GM10266 (cell line): ENCODE results near the gene BLTP3A.
"Not testable (repeated sequence)": the region's sequence is repeated elsewhere in the genome, so short reads cannot be mapped to it uniquely, and the experiment has no call there.

Source experiments
- DNase-seq: peaks from one replicate; pipeline ENCODE4 v3.0.0; 2012; ENCODE audit errors: extremely low spot score
- CTCF ChIP-seq: IDR thresholded peaks from 2 replicates; pipeline ENCODE4 v1.5.1; 2012; ENCODE audit warnings: mild to moderate bottlenecking, low read depth; ENCODE audit not compliant: control insufficient read depth, insufficient read depth; ENCODE audit errors: missing control alignments

BLTP3A gene

GRCh38 chr6:34773916-34774315 lies 18.0 kb upstream of the BLTP3A start:
- no peak for DNase-seq
- no peak for TF ChIP-seq CTCF

GRCh38 chr6:34774967-34775366 lies 16.9 kb upstream of the BLTP3A start:
- DNase-seq, result no peak
- no peak for TF ChIP-seq CTCF

- DNase-seq, result not testable (repeated sequence)
Observed at GRCh38 chr6:34785375-34785774, 6.5 kb upstream of the BLTP3A start.

- DNase-seq, result not testable (repeated sequence)
Observed at GRCh38 chr6:34787152-34787551, 4.7 kb upstream of the BLTP3A start.

- TF ChIP-seq CTCF, result no peak
- no peak for DNase-seq
Observed at GRCh38 chr6:34788111-34788510, 3.8 kb upstream of the BLTP3A start.

- TF ChIP-seq CTCF, result peak; percentile 53
- DNase-seq, result peak; percentile 79
Observed at GRCh38 chr6:34791164-34791700, 651 bp upstream of the BLTP3A start.

GRCh38 chr6:34792605-34793500 lies 970 bp downstream of the BLTP3A start:
- peak; percentile 67 for DNase-seq
- TF ChIP-seq CTCF, result no peak

- DNase-seq, result no peak
- TF ChIP-seq CTCF, result no peak
Observed at GRCh38 chr6:34793877-34794276, 2.0 kb downstream of the BLTP3A start.
